Gastrocnemius medialis (tissue), 4 donors: Measurements from ENCODE around the gene IFIT3.

ENCODE experiments used
- POLR2A ChIP-seq, 2 donors: fragments of 450-650 bp; IDR thresholded peaks; one replicate each; pipeline ENCODE4 v1.6.1; 2017; ENCODE audit warnings: antibody characterized with exemption in 2 of 2, mild to moderate bottlenecking in 2 of 2, moderate library complexity in 2 of 2
- TF ChIP-seq, protein P1 (sequence below), 5 experiments: fragments of 450-650 bp in 3 of 5; fragments of 200-600 bp in 2 of 5; sonication (generic) in 2 of 5; IDR thresholded peaks in 4 of 5; conservative IDR thresholded peaks in 1 of 5; 1 replicate in 4 of 5; 2 replicates in 1 of 5; pipeline ENCODE4 v1.5.1; 2016 to 2019; ENCODE audit warnings: antibody characterized with exemption in 5 of 5, mild to moderate bottlenecking in 3 of 5, moderate library complexity in 3 of 5

DNA sequence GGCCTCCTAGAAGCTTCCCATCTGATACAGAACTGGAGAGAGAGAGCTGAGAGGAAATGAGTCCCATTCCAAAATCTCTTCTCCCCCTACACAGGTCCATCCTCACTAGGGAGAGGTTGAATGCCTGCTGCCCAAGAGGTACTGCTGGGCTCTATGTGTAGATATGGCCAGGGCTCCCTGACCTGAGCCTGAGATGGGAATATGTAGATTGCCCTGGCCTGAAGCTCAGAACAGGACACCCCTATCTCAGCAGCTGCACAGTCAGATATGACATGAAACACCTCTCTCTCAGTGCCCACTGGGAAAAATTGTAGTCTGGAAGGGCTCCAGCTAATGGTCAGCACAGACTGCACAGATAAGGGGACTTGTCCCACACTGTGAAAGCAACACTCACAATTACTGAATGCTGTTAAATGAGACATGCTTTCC, 46.9 kb downstream of the IFIT3 start:
- TF ChIP-seq, protein P1, sequence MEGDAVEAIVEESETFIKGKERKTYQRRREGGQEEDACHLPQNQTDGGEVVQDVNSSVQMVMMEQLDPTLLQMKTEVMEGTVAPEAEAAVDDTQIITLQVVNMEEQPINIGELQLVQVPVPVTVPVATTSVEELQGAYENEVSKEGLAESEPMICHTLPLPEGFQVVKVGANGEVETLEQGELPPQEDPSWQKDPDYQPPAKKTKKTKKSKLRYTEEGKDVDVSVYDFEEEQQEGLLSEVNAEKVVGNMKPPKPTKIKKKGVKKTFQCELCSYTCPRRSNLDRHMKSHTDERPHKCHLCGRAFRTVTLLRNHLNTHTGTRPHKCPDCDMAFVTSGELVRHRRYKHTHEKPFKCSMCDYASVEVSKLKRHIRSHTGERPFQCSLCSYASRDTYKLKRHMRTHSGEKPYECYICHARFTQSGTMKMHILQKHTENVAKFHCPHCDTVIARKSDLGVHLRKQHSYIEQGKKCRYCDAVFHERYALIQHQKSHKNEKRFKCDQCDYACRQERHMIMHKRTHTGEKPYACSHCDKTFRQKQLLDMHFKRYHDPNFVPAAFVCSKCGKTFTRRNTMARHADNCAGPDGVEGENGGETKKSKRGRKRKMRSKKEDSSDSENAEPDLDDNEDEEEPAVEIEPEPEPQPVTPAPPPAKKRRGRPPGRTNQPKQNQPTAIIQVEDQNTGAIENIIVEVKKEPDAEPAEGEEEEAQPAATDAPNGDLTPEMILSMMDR (IDR thresholded peaks at IDR 0.05 in 4 of 5, conservative IDR thresholded peaks at IDR 0.05 in 1 of 5), result no peak
- no peak for TF ChIP-seq POLR2A (IDR thresholded peaks at IDR 0.05)
